H9 (cell line): Measurements from ENCODE around the gene SORCS2. TPM values are rescaled to one million over a fixed set of nuclear protein-coding genes. Genes with fewer than 3 reads are reported as not detected.

ENCODE experiments used
- DNase-seq: peaks from one replicate; pipeline ENCODE4 v3.0.0-alpha.2; 2017
- H2AFZ ChIP-seq: one replicate; pipeline ENCODE4 v1.6.1; 2013; ENCODE audit warnings: mild to moderate bottlenecking, low read length, control low read depth, moderate library complexity
- H2AK5ac ChIP-seq: 2 replicates; pipeline ENCODE4 v1.6.1; 2013; ENCODE audit warnings: low read length, control low read depth, mixed read lengths; ENCODE audit not compliant: insufficient read length
- H2BK120ac ChIP-seq: one replicate; pipeline ENCODE4 v1.6.1; 2013; ENCODE audit warnings: low read depth, mild to moderate bottlenecking, low read length, control low read depth, inconsistent platforms; ENCODE audit not compliant: poor library complexity, severe bottlenecking
- H2BK12ac ChIP-seq: 2 replicates; pipeline ENCODE4 v1.6.1; 2013; ENCODE audit warnings: low read length, control low read depth, mixed read lengths, low read depth; ENCODE audit not compliant: insufficient read length
- H2BK15ac ChIP-seq: 2 replicates; pipeline ENCODE4 v1.6.1; 2013; ENCODE audit warnings: low read depth, low read length, control low read depth
- H2BK20ac ChIP-seq: one replicate; pipeline ENCODE4 v1.6.1; 2013; ENCODE audit warnings: low read depth, mild to moderate bottlenecking, low read length, control low read depth, inconsistent platforms; ENCODE audit not compliant: poor library complexity, severe bottlenecking
- H2BK5ac ChIP-seq: 2 replicates; pipeline ENCODE4 v1.6.1; 2013; ENCODE audit warnings: low read length, control low read depth, mixed read lengths; ENCODE audit not compliant: insufficient read length
- H3K14ac ChIP-seq: 2 replicates; pipeline ENCODE4 v1.6.1; 2013; ENCODE audit warnings: low read length, control low read depth; ENCODE audit not compliant: insufficient read depth
- H3K18ac ChIP-seq: 2 replicates; pipeline ENCODE4 v1.6.1; 2013; ENCODE audit warnings: low read depth, mild to moderate bottlenecking, mixed read lengths, low read length, control low read depth; ENCODE audit not compliant: insufficient read length
- H3K23ac ChIP-seq: 2 replicates; pipeline ENCODE4 v1.6.1; 2013; ENCODE audit warnings: low read length, control low read depth, mixed read lengths, low read depth; ENCODE audit not compliant: insufficient read length
- H3K23me2 ChIP-seq: 2 replicates; pipeline ENCODE4 v1.6.1; 2013; ENCODE audit warnings: low read depth, mild to moderate bottlenecking, mixed read lengths, low read length, control low read depth; ENCODE audit not compliant: insufficient read length, poor library complexity, severe bottlenecking
- H3K27ac ChIP-seq: 2 replicates; pipeline ENCODE4 v1.5.1; 2013; ENCODE audit warnings: low read length, control low read depth, mixed read lengths, low read depth; ENCODE audit not compliant: insufficient read length
- H3K27me3 ChIP-seq: 2 replicates; pipeline ENCODE4 v1.6.1; 2013; ENCODE audit warnings: low read length, control low read depth, inconsistent platforms; ENCODE audit not compliant: insufficient read depth
- H3K4ac ChIP-seq: 2 replicates; pipeline ENCODE4 v1.6.1; 2013; ENCODE audit warnings: low read depth, mild to moderate bottlenecking, control low read depth, inconsistent platforms, low read length, moderate library complexity
- H3K4me1 ChIP-seq: 2 replicates; pipeline ENCODE4 v1.6.1; 2013; ENCODE audit warnings: low read length, control low read depth, inconsistent platforms; ENCODE audit not compliant: insufficient read depth
- H3K4me2 ChIP-seq: 2 replicates; pipeline ENCODE4 v1.6.1; 2013; ENCODE audit warnings: low read length, control low read depth, mixed read lengths; ENCODE audit not compliant: insufficient read length, insufficient read depth
- H3K56ac ChIP-seq: 2 replicates; pipeline ENCODE4 v1.6.1; 2013; ENCODE audit warnings: low read depth, mild to moderate bottlenecking, mixed read lengths, low read length, control low read depth; ENCODE audit not compliant: insufficient read length
- H3K79me1 ChIP-seq: 2 replicates; pipeline ENCODE4 v1.6.1; 2013; ENCODE audit warnings: low read depth, mild to moderate bottlenecking, moderate library complexity, low read length, control low read depth, inconsistent platforms; ENCODE audit not compliant: insufficient read depth, poor library complexity, severe bottlenecking
- H3K79me2 ChIP-seq: 2 replicates; pipeline ENCODE4 v1.6.1; 2013; ENCODE audit warnings: low read length, control low read depth, inconsistent platforms; ENCODE audit not compliant: insufficient read depth
- H3K9ac ChIP-seq: 2 replicates; pipeline ENCODE4 v1.6.1; 2013; ENCODE audit warnings: low read length, control low read depth, mixed read lengths; ENCODE audit not compliant: insufficient read length; ENCODE audit errors: extremely low read depth
- H3K9me3 ChIP-seq: one replicate; pipeline ENCODE4 v1.6.1; 2013; ENCODE audit warnings: low read depth, low read length, inconsistent platforms; ENCODE audit not compliant: control insufficient read depth
- H3T11ph ChIP-seq: one replicate; pipeline ENCODE4 v1.6.1; 2013; ENCODE audit warnings: mild to moderate bottlenecking, low read length, control low read depth, inconsistent platforms
- H4K20me1 ChIP-seq: one replicate; pipeline ENCODE4 v1.6.1; 2013; ENCODE audit not compliant: control insufficient read depth, insufficient read length, insufficient read depth
- H4K5ac ChIP-seq: 2 replicates; pipeline ENCODE4 v1.6.1; 2013; ENCODE audit warnings: low read depth, mild to moderate bottlenecking, mixed read lengths, low read length, control low read depth; ENCODE audit not compliant: insufficient read length
- H4K8ac ChIP-seq: replicated peaks from 2 replicates; pipeline ENCODE4 v1.6.1; 2013; ENCODE audit warnings: low read length, control low read depth, mixed read lengths, low read depth; ENCODE audit not compliant: insufficient read length
- H4K91ac ChIP-seq: 2 replicates; pipeline ENCODE4 v1.6.1; 2013; ENCODE audit warnings: low read depth, mild to moderate bottlenecking, moderate library complexity, mixed read lengths, low read length, control low read depth; ENCODE audit not compliant: insufficient read length
- H3K27ac Mint-ChIP-seq, 3 experiments: 2 replicates in 2 of 3; 3 replicates in 1 of 3; pipeline ENCODE4 v1.8.0; 2020 to 2021; ENCODE audit warnings: mixed read lengths in 3 of 3, mild to moderate bottlenecking in 1 of 3, moderate library complexity in 1 of 3
- H3K27me3 Mint-ChIP-seq: 2 replicates; pipeline ENCODE4 v1.8.0; 2021; ENCODE audit warnings: low read depth, mild to moderate bottlenecking, moderate library complexity, mixed read lengths
- H3K36me3 Mint-ChIP-seq, 3 experiments: 2 replicates in 2 of 3; 3 replicates in 1 of 3; pipeline ENCODE4 v1.8.0; 2020 to 2021; ENCODE audit warnings: low read depth in 3 of 3, mixed read lengths in 3 of 3; ENCODE audit not compliant: insufficient read depth in 1 of 3
- H3K4me1 Mint-ChIP-seq, 2 experiments: 2 replicates each; pipeline ENCODE4 v1.8.0; 2020; ENCODE audit warnings: mixed read lengths in 2 of 2
- H3K4me3 Mint-ChIP-seq, 2 experiments: 2 replicates in 1 of 2; 3 replicates in 1 of 2; pipeline ENCODE4 v1.8.0; 2020 to 2021; ENCODE audit warnings: mild to moderate bottlenecking in 2 of 2, mixed read lengths in 2 of 2, moderate library complexity in 1 of 2
- H3K9me3 Mint-ChIP-seq, 2 experiments: 2 replicates in 1 of 2; 3 replicates in 1 of 2; pipeline ENCODE4 v1.8.0; 2020; ENCODE audit warnings: mild to moderate bottlenecking in 2 of 2, mixed read lengths in 2 of 2, moderate library complexity in 1 of 2
- CTCF ChIP-seq: fragments of 200-600 bp; sonication (generic); conservative IDR thresholded peaks from 3 replicates; pipeline ENCODE4 v1.8.0; 2021; ENCODE audit warnings: antibody characterized with exemption, mild to moderate bottlenecking
- WGBS: extraction: QIAGEN DNeasy Blood & Tissue Kit; methylation state at CpG from one replicate; pipeline ENCODE4 v1.1.7; 2013; ENCODE audit warnings: missing lambda C conversion rate, low lambda C conversion rate, mixed read lengths; ENCODE audit not compliant: insufficient read length; ENCODE audit errors: extremely low coverage; 5-methylcytosine and 5-hydroxymethylcytosine counted together
- total RNA-seq: library from RNA; stranded (reverse); gene quantifications from 2 replicates; pipeline ENCODE4 v1.2.1, GENCODE V29; 2021

Gene SORCS2
- total RNA-seq, 1 experiment from 2014 or later: 0.57 TPM

GRCh38 chr4:7357323-7357722, 165.0 kb downstream of the SORCS2 start:
- Mint-ChIP-seq H3K4me3 (no peak overlapping the region), H3K9me3 (no peaks in the 10 kb centered on the region), H3K4me1 (no peaks in the 10 kb centered on the region; a peak in 1 of 4 replicates), H3K27me3 (peaks cover 3% of the 10 kb centered on the region), H3K36me3 (no peaks in the 10 kb centered on the region), H3K27ac (no peak overlapping the region; a peak in 1 of 7 replicates)
- Histone ChIP-seq H3T11ph (no peak overlapping the region), H3K23ac (no peak overlapping the region), H4K5ac (no peak overlapping the region), H3K9me3 (no peaks in the 10 kb centered on the region), H3K18ac (no peak overlapping the region), H3K4ac (no peak overlapping the region), H2AK5ac (no peak overlapping the region), H3K14ac (no peak overlapping the region), H3K23me2 (no peaks in the 10 kb centered on the region), H2BK5ac (no peak overlapping the region), H2BK15ac (no peak overlapping the region), H2BK120ac (no peak overlapping the region), H3K79me1 (no peaks in the 10 kb centered on the region), H2AFZ (no peak overlapping the region), H3K4me2 (no peak overlapping the region), H3K79me2 (no peaks in the 10 kb centered on the region), H3K56ac (no peak overlapping the region), H2BK12ac (no peak overlapping the region), H4K20me1 (no peaks in the 10 kb centered on the region), H3K27ac (no peak overlapping the region), H4K8ac (no peak overlapping the region), H3K27me3 (no peaks in the 10 kb centered on the region), H4K91ac (no peak overlapping the region), H2BK20ac (no peak overlapping the region), H3K9ac (no peak overlapping the region), H3K4me1 (no peaks in the 10 kb centered on the region)
- TF ChIP-seq CTCF: no peak
- no peak for DNase-seq
- no CpG with 5 or more reads among the region's 9 CpGs for WGBS
